Prostate gland (tissue), 1 donor: ENCODE measurements around the gene PGF.

Source experiments
- POLR2A ChIP-seq: fragments of 450-650 bp; IDR thresholded peaks from one replicate; pipeline ENCODE4 v1.6.1; 2016; ENCODE audit warnings: antibody characterized with exemption, mild to moderate bottlenecking
- POLR2AphosphoS5 ChIP-seq: sonication (generic); formaldehyde crosslinking; IDR thresholded peaks from one replicate; pipeline ENCODE4 v1.6.1; 2017; ENCODE audit warnings: antibody characterized with exemption

DNA sequence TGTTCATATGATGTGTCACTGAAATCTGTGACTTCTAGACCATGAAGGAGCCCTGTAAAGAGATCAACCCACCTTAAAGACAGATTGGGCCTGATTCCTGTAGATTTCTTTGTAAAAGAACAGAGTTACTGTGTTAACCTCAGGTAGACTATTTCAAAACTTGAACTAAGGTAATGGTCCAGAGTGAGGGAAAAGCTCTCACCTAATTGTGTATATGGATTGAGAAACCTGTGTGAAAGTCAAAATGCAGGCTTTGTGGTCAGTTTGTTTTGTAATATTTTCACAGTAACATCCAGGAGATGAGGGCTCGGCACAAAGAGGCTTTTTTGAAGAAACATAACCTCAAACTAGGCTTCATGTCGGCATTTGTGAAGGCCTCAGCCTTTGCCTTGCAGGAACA lies 57.3 kb downstream of the PGF start:
- TF ChIP-seq POLR2AphosphoS5, result no peak
- no peak for TF ChIP-seq POLR2A
